Activated gamma-delta T cell (primary cell): ENCODE measurements around the gene SENP3.

ENCODE experiments used
- DNase-seq: peaks from one replicate; lab custom pipeline; 2025; lab: John Stamatoyannopoulos, UW
- total RNA-seq, 2 donors: gene quantifications; one replicate each; lab custom pipeline; 2026; lab: John Stamatoyannopoulos, UW

Gene SENP3
- total RNA-seq, result 15.4 to 16.9 reads per million in 2 donors

- peak; percentile 93 for DNase-seq
Observed at GRCh38 chr17:7561589-7562207, at the start of gene SENP3. SENP3 (plus strand) TSS chr17:7561919; CDS start chr17:7563077, 1,158 bp downstream.

- no peak for DNase-seq
Observed at GRCh38 chr17:7512105-7512504, 49.6 kb upstream of the SENP3 start.

GRCh38 chr17:7512824-7513540, 48.7 kb upstream of the SENP3 start:
- no peak for DNase-seq

DNA sequence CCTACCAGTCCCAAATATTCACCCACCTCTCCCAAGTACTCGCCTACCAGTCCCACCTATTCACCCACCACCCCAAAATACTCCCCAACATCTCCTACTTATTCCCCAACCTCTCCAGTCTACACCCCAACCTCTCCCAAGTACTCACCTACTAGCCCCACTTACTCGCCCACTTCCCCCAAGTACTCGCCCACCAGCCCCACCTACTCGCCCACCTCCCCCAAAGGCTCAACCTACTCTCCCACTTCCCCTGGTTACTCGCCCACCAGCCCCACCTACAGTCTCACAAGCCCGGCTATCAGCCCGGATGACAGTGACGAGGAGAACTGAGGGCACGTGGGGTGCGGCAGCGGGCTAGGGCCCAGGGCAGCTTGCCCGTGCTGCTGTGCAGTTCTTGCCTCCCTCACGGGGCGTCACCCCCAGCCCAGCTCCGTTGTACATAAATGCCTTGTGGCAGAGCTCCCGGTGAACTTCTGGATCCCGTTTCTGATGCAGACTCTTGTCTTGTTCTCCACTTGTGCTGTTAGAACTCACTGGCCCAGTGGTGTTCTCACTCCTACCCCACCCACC, 47.8 kb upstream of the SENP3 start:
- no peak for DNase-seq

DNA sequence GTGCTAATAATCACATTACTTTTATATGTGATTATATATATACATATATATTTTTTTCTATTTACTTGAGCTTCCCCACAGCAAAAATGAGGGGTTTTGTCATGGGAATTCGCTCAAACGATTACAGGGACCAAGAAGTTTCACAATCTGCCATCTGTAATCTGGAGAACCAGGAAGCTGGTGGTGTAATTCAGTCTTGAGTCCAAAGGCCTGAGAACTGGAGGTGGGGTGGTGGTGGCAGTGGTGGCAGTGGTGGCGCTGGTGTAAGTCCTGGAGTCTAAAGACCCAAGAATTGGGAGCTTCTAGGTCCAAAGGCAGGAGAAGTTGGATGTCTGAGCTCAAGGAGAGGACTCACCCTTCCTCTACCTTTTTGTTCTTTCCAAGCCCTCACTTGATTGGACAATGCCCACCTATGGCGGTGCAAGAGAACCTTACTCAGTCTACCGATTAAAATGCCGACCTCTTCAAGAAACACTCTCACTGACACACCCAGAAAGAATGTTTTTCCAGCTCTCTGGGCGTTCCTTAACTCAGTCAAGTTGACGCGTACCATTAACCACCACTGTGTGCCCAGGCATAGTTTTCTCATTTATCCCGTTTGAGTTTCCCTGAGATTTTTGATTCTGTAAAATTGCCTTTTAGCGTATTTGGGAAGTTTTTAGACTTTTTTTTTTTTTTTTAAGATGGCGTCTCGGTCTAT, 45.7 kb upstream of the SENP3 start:
- DNase-seq, result no peak

DNA sequence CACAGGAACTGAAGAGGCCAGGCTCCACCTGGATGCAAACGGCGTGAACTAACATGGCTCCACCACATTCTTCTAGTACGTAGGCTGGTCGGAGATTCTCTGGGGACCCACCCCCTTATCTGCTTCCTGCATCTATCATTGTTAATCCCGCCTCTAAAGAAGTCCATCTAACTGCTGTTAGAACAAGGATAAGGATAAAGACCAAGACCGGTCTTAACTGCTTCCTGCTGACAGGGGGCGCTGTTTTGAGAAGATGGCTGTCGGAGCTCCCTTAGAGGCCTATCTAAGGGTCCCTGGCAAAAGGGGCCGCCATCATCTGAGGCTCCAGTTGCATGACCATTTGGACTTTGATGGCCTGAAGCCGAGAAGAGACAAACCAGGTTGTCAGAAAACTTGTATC, 38.7 kb upstream of the SENP3 start:
- DNase-seq, result no peak

DNA sequence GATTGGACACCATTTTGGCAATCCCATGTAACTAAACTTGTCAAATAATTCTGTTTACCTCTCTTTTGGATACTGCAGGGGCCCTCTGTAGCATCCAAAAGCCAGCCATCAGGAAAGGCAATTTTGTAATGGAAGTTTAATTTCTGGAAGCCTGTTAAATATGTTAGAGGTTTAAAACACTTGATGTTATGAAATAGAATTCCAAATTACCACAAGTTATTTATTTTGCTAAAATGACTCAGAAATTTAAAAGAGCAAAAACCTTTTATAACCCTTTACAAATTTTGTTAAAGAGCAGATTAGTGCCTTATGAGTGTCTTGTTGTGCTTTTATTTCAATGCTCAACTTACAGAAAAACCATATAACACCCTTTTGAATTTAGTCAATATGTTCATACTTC, 32.9 kb upstream of the SENP3 start:
- DNase-seq, result no peak

- DNase-seq, result no peak
Observed at GRCh38 chr17:7530023-7530900, 31.5 kb upstream of the SENP3 start.

GRCh38 chr17:7538050-7538449, 23.7 kb upstream of the SENP3 start:
- no peak for DNase-seq

DNA sequence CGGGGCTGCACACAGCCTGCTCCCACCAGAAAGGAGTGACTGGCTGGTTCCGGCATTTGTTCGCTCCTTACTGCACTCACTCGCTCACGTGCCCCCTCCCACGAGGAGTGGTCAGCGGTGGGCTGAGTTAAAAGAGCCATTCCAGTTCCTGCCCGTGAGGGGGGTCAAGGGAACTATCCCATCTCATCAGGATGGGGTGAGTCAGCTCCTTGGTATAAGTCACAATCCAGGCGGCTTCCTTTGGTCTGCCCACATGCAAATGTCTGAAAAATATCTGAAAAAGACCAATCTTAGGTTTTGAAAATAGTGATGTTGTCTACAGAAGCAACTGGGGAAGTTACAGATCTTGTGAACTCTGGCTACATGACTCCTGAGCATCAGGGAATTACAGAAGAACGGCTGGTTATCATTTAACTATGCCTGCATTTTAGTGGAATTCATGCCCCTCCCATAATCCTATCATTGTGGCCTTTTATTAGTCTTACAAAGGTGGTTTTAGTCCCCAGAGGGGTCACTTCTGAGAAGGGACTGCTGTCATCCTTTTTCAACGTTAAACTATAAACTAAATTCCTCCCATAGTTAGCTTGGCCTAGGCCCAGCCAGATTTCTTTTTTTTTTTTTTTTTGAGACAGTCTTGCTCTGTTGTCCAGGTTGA, 22.7 kb upstream of the SENP3 start:
- no peak for DNase-seq

DNA sequence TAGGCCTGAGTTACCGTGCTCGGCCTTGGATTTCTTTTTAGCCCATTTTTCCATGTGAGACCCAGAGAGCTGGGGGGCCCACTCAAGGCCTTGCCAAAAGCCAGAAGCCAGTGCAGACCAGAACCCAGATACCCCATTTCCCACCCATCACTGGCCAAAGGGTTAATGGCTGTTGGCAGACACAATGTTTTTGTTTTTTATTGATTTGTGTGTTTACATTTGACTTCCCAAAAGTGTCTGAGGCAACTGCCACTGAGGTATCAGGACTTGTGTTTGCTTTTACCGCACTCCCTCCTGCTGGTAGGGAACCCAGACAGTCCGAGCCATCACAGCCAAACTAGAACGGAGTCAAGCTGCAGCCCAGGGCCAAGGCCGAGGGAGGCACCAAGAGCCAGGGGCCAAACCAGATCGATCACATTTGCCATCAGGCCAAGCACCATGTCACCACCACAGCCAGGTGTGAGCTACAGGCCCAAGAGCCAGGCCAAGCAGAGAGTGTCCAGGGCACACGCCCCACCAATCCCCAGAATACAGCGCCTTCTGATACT, 20.6 kb upstream of the SENP3 start:
- DNase-seq, result no peak

- no peak for DNase-seq
Observed at GRCh38 chr17:7544911-7545310, 16.8 kb upstream of the SENP3 start.

DNA sequence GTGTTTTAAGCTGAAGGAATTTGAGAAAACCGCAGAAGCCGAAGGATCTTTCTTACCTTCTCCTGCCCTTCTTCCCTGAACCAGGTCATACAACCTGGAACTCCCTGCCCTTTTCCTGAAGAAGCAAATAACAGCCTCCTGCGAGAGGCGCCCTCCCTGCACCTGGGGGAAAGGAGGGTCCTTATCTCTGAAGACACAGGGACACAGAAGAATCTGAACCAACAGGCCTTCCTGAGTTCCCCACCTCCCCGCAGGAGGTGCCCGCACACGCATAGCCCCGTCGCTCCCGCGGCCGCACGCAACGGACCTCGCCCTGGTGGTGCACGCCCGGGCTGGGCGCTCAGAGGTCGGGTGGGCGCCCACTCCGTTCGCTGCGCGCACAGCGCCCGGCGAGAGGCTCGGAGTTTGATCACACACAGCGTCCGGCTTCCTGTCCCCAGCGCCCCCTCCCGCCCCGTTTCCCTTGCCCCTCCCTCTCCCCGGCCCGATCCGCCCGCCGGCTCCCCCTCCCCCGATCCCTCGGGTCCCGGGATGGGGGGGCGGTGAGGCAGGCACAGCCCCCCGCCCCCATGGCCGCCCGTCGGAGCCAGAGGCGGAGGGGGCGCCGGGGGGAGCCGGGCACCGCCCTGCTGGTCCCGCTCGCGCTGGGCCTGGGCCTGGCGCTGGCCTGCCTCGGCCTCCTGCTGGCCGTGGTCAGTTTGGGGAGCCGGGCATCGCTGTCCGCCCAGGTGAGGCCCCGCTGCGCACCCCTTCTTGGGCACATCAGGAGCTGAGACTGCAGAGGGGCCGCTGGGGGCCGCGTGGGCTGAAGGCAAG, 12.9 kb upstream of the SENP3 start, which contains the start of gene TNFSF12:
Gene TNFSF12, plus strand, starts transcription at position 474 of the 816 bp plus-strand sequence. Its CDS starts 96 bp downstream, at position 570.
- DNase-seq, result peak; percentile 38

- no peak for DNase-seq
Observed at GRCh38 chr17:7549401-7550055, 12.2 kb upstream of the SENP3 start.

GRCh38 chr17:7550344-7550743, 11.4 kb upstream of the SENP3 start:
- no peak for DNase-seq

GRCh38 chr17:7551396-7551795, 10.3 kb upstream of the SENP3 start:
- no peak for DNase-seq

- no peak for DNase-seq
Observed at GRCh38 chr17:7552621-7553051, 9.1 kb upstream of the SENP3 start.

DNA sequence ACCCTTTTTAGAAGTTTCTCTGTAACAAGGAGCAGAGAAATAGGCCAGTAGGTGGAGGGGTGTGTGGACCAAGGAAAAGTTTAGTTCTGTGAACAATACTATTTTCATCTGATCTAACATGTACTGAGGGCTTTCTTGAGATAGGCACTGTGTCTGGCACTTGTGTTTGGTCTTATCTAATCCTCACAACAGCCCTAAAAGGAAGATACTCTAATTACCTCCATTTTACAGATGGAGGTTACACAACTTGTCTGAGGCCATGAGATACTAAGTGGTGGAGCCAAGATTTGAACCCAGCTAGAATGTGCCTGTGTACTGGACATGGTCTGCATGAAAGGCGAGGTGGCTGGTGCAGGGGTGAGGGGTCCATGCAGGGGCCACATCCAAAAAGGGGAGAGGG, 8.4 kb upstream of the SENP3 start:
- no peak for DNase-seq

GRCh38 chr17:7555320-7555948, 6.3 kb upstream of the SENP3 start:
- DNase-seq, result no peak
